ENCODE results near the gene UGT8. TPM values are rescaled to one million over a fixed set of nuclear protein-coding genes. Genes with fewer than 3 reads are reported as not detected.

UGT8 gene
- total RNA-seq, 1 experiment from 2014 or later = 14.8 TPM

DNA sequence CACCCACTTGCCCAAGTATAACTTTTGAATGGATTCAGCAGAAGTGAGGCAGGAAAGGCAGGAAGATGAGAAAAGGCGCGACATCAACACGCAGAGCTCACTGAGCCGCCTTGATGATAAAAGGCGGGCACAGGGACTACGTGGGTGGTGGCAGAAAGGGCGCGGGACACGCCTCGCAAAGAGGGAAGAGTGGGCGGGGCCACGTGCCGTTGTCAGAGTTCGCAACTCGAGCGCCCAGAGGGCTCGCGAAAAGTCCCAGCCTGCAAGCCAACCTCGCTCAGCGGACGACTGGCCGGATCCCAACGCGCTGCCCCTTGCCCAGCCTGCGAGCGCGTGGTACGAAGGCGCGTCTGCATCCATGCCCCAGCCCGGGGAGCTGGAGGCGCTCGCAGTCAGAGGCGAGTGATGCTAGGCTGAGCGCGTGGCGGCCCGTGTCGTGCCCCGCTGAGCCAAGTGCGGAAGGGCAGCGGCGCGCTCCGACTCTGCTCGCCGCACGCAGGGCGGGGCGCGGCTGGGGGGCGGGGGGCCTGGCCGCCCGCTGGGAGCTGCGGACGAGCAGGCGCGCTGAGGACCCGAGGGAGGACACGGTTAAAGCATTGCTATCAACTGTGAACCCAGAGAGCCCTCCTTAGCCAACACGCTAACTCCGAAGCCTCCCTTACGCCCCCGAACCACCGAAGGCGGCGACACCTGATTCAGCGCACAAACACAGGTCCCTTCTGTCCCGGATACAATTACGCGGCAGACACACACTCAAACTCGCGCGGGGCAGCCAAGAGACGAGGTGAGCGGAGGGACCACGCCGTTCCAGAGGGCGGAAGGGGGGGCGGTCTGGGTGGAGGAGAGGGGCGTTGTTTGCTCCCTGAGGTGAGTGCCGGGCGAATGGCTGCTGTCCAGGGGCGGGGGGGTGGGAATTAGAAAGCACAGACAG, at the start of gene UGT8 (continued):
- TF ChIP-seq FOSL1 (IDR thresholded peaks at IDR 0.05; ENCODE audit: low read depth) (no peak), ELF1 (IDR thresholded peaks at IDR 0.05; ENCODE audit: borderline replicate concordance, low read depth) (no peak), JUND (IDR thresholded peaks at IDR 0.05) (no peak), EZH2 (IDR thresholded peaks at IDR 0.05) (no peak), CBX3 (IDR thresholded peaks at IDR 0.05; ENCODE audit: low read depth) (no peak), EGR1 (IDR thresholded peaks at IDR 0.05; ENCODE audit: low read depth) (peak; percentile 90), SRF (IDR thresholded peaks at IDR 0.05; ENCODE audit: low read depth) (no peak)

DNA sequence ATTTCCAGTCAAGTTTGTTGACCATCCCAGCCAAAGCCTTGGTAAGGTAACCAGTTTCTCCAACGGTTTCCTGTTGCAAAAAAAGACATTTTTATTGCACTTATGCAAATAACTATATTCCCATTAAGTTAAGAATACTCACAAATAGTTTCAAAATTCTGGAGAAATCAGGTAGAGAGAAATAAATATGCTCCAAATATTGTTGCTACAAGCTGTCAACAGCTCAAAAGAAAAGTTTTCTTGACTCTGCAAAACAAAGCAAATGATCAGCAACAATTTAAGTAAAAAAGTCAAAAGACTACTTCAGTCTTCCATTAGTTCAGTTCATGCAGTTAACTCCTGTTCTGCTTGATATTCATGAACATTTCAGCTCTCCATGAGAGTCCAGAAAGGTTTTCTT, 49.0 kb upstream of the UGT8 start:
- no peaks in the 10 kb centered on the region for H3K79me2 ChIP-seq (ENCODE audit: insufficient read depth, low read length)
- intact Hi-C loops (cut with micrococcal nuclease) = no loop called here
- CTCF ChIA-PET = no interaction called here
- DNase-seq (ENCODE audit: low read depth, low spot score) = no peak
- no peak overlapping the region for H3K9ac ChIP-seq (ENCODE audit: low read length)
- TF ChIP-seq YY1 (IDR thresholded peaks at IDR 0.05; ENCODE audit: extremely low read depth, insufficient replicate concordance, low read depth, low read length) (no peak), POLR2A (IDR thresholded peaks at IDR 0.05; ENCODE audit: borderline replicate concordance, extremely low read depth, insufficient read depth, insufficient read length) (no peak), EZH2 (IDR thresholded peaks at IDR 0.05) (no peak), CEBPB (IDR thresholded peaks at IDR 0.05; ENCODE audit: low read depth) (no peak)
- TF ChIP-seq, protein P1, sequence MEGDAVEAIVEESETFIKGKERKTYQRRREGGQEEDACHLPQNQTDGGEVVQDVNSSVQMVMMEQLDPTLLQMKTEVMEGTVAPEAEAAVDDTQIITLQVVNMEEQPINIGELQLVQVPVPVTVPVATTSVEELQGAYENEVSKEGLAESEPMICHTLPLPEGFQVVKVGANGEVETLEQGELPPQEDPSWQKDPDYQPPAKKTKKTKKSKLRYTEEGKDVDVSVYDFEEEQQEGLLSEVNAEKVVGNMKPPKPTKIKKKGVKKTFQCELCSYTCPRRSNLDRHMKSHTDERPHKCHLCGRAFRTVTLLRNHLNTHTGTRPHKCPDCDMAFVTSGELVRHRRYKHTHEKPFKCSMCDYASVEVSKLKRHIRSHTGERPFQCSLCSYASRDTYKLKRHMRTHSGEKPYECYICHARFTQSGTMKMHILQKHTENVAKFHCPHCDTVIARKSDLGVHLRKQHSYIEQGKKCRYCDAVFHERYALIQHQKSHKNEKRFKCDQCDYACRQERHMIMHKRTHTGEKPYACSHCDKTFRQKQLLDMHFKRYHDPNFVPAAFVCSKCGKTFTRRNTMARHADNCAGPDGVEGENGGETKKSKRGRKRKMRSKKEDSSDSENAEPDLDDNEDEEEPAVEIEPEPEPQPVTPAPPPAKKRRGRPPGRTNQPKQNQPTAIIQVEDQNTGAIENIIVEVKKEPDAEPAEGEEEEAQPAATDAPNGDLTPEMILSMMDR (IDR thresholded peaks at IDR 0.05 in 2 of 3, conservative IDR thresholded peaks at IDR 0.05 in 1 of 3; ENCODE audit: borderline replicate concordance in 1 of 3, insufficient read depth in 1 of 3, low read depth in 2 of 3, low read length in 2 of 3) = no peak
- no peak overlapping the region for H3K27ac ChIP-seq (ENCODE audit: low read depth, low read length)
- POLR2A ChIA-PET = no interaction called here
- no TSS peak for BruUV-seq (replicated peaks)
- H2AFZ ChIP-seq (ENCODE audit: low read depth, low read length, poor library complexity, severe bottlenecking) = no peak overlapping the region
- no peaks in the 10 kb centered on the region for H3K9me3 ChIP-seq (ENCODE audit: control insufficient read depth in 1 of 2, insufficient read depth in 1 of 2, low read depth in 1 of 2, low read length in 2 of 2)
- no peaks in the 10 kb centered on the region for H3K4me1 ChIP-seq (ENCODE audit: control insufficient read depth in 1 of 2, insufficient read depth in 2 of 2, low read length in 2 of 2)
- no peaks in the 10 kb centered on the region for H4K20me1 ChIP-seq (ENCODE audit: insufficient read depth)
- no peaks in the 10 kb centered on the region for H3K27me3 ChIP-seq (ENCODE audit: insufficient read depth, low read length)
- RAD21 ChIA-PET (ENCODE audit: low non-redundant PET in 1 of 2, low total read pairs in 2 of 2, uncharacterized antibody in 2 of 2, unreplicated experiment in 2 of 2) = no interaction called here
- no peaks in the 10 kb centered on the region for H3K9me2 ChIP-seq (ENCODE audit: insufficient read depth)
- ATAC-seq = no peak
- no peak overlapping the region for H3K4me3 ChIP-seq (replicated peaks in 1 of 2; ENCODE audit: low read depth in 1 of 2, low read length in 2 of 2)
- no peak overlapping the region for H3K4me2 ChIP-seq (ENCODE audit: low read length)
- H3K36me3 ChIP-seq (ENCODE audit: control insufficient read depth in 1 of 2, insufficient read depth in 2 of 2, low read length in 2 of 2) = no peaks in the 10 kb centered on the region

Data from HCT116 (cell line).